ENCODE data around the gene ZFP36.

DNA sequence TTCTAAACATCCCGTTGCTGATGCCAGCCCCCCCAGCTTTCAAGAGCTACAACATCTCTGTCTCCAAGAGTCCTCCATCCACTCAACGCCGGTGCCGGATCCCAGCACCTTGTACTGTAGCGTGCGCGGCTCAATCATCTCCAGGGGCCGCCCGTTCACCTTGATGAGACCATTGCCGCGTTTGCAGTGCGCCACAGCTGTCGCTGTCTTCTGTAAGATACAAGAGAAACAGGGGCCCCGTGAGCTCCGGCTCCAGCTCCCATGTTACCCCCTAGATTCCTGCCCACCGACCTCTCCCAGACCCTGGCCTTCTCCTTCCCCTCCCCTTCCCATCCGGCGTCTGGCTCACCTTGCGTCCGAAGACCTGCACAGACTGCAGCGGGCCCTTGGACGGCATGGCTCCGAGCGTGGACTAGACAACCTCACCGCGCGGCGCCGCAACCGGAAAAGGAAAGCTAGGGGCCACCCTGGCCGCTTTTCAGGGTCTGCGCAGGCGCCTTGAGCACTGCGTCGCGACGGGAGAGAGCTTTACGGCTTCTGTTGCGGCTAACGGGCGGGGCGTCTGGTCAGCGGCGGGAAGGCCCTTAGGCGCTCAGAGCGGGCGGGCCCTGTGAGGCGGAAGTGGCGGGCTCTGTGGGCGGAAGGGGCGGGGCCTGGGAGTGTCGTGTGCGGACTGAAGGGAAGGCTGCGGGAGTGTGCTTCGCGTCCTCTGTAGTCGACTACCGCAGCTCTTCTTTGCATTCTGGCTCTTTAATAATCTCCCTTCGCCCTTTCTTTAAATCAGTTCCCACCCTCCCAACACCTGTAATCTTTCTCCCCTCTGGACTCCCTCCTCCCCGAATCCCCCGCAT, 29.1 kb downstream of the ZFP36 start, which contains the start of gene RPS16:
- TF ChIP-seq EGR1 (IDR thresholded peaks at IDR 0.05) (peak; percentile 61; the same call in 1 of the 2 replicates), FOXM1 (IDR thresholded peaks at IDR 0.05; ENCODE audit: borderline replicate concordance, low read depth) (no peak), EP300 (IDR thresholded peaks at IDR 0.05; ENCODE audit: borderline replicate concordance) (peak; percentile 61; the same call in 1 of the 2 replicates), RAD21 (IDR thresholded peaks at IDR 0.05; ENCODE audit: low read depth) (no peak), NFIC (IDR thresholded peaks at IDR 0.05) (no peak)
- TF ChIP-seq, protein P1, sequence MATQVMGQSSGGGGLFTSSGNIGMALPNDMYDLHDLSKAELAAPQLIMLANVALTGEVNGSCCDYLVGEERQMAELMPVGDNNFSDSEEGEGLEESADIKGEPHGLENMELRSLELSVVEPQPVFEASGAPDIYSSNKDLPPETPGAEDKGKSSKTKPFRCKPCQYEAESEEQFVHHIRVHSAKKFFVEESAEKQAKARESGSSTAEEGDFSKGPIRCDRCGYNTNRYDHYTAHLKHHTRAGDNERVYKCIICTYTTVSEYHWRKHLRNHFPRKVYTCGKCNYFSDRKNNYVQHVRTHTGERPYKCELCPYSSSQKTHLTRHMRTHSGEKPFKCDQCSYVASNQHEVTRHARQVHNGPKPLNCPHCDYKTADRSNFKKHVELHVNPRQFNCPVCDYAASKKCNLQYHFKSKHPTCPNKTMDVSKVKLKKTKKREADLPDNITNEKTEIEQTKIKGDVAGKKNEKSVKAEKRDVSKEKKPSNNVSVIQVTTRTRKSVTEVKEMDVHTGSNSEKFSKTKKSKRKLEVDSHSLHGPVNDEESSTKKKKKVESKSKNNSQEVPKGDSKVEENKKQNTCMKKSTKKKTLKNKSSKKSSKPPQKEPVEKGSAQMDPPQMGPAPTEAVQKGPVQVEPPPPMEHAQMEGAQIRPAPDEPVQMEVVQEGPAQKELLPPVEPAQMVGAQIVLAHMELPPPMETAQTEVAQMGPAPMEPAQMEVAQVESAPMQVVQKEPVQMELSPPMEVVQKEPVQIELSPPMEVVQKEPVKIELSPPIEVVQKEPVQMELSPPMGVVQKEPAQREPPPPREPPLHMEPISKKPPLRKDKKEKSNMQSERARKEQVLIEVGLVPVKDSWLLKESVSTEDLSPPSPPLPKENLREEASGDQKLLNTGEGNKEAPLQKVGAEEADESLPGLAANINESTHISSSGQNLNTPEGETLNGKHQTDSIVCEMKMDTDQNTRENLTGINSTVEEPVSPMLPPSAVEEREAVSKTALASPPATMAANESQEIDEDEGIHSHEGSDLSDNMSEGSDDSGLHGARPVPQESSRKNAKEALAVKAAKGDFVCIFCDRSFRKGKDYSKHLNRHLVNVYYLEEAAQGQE (IDR thresholded peaks at IDR 0.05; ENCODE audit: low read depth) = peak; percentile 27; the same call in 1 of the 2 replicates

All from Ishikawa (cell line).